Sigmoid colon (tissue), 7 donors: ENCODE measurements around the gene ACP5. TPM values are rescaled to one million over a fixed set of nuclear protein-coding genes. Genes with fewer than 3 reads are reported as not detected.
A peak's percentile ranks its signal among the peaks of the same experiment; 100 is the strongest.

Source experiments
- DNase-seq: peaks from one replicate; pipeline ENCODE4 v3.0.0-alpha.2; 2019
- H3K27ac ChIP-seq, 4 donors: fragments of 200-600 bp; sonication (generic); one replicate each; pipeline ENCODE4 v1.5.1; 2016 to 2019; ENCODE audit warnings: mild to moderate bottlenecking in 1 of 4
- H3K27me3 ChIP-seq, 3 donors: fragments of 200-600 bp; sonication (generic); one replicate each; pipeline ENCODE4 v1.5.1; 2019; ENCODE audit warnings: mild to moderate bottlenecking in 1 of 3
- H3K36me3 ChIP-seq, 4 donors: fragments of 200-600 bp; sonication (generic); one replicate each; pipeline ENCODE4 v1.5.1; 2016 to 2019
- H3K4me1 ChIP-seq, 4 donors: fragments of 200-600 bp; sonication (generic); one replicate each; pipeline ENCODE4 v1.5.1; 2017 to 2019
- H3K4me3 ChIP-seq, 4 donors: fragments of 200-600 bp; sonication (generic); one replicate each; pipeline ENCODE4 v1.5.1; 2017 to 2019; ENCODE audit warnings: mild to moderate bottlenecking in 2 of 4, moderate library complexity in 1 of 4
- H3K9me3 ChIP-seq, 4 donors: fragments of 200-600 bp in 3 of 4; sonication (generic) in 3 of 4; one replicate each; pipeline versions ENCODE4 v1.5.1 to v1.6.1; 2013 to 2019
- CTCF ChIP-seq, 4 experiments: fragments of 450-650 bp in 3 of 4; fragments of 200-600 bp in 1 of 4; IDR thresholded peaks; one replicate each; pipeline ENCODE4 v1.5.1; 2016 to 2019; ENCODE audit warnings: antibody characterized with exemption in 4 of 4, mild to moderate bottlenecking in 3 of 4, moderate library complexity in 2 of 4
- EP300 ChIP-seq, 4 donors: sonication (generic); formaldehyde crosslinking; IDR thresholded peaks; one replicate each; pipeline ENCODE4 v1.6.1; 2017; ENCODE audit warnings: antibody characterized with exemption in 4 of 4
- POLR2A ChIP-seq, 2 donors: fragments of 450-650 bp; IDR thresholded peaks; one replicate each; pipeline ENCODE4 v1.6.1; 2016; ENCODE audit warnings: antibody characterized with exemption in 2 of 2, mild to moderate bottlenecking in 2 of 2, moderate library complexity in 2 of 2
- POLR2AphosphoS5 ChIP-seq, 4 donors: sonication (generic); formaldehyde crosslinking; IDR thresholded peaks; one replicate each; pipeline ENCODE4 v1.6.1; 2017; ENCODE audit warnings: antibody characterized with exemption in 4 of 4
- WGBS, 2 donors: extraction: QIAGEN DNeasy Blood & Tissue Kit; methylation state at CpG; one replicate each; pipeline ENCODE4 v1.1.7; 2013; 5-methylcytosine and 5-hydroxymethylcytosine counted together
- intact Hi-C: fragments of 100-400 bp; cut with DNase I; formaldehyde crosslinking; loops from one replicate; pipeline ENCODE4 v1.15.1; 2023
- polyA plus RNA-seq, 3 donors: library from polyadenylated mRNA; stranded (reverse); fragments of 200-250 nt; gene quantifications; one replicate each; pipeline ENCODE4 v1.2.3, GENCODE V29; 2013
- total RNA-seq, 4 donors: library from RNA; depleted of rRNA; stranded (reverse); fragments of >200 nt; gene quantifications; one replicate each; pipeline ENCODE4 v1.1.0, GENCODE V29; 2016
- donor health status: healthy with polysubstance abuse.
- donor health status: Bipolar disorder and iron deficiency.
- donor health status: healthy.

Gene ACP5
- total and polyA plus RNA-seq, 7 donors: 7.6 to 266 (median 23.5) TPM

DNA sequence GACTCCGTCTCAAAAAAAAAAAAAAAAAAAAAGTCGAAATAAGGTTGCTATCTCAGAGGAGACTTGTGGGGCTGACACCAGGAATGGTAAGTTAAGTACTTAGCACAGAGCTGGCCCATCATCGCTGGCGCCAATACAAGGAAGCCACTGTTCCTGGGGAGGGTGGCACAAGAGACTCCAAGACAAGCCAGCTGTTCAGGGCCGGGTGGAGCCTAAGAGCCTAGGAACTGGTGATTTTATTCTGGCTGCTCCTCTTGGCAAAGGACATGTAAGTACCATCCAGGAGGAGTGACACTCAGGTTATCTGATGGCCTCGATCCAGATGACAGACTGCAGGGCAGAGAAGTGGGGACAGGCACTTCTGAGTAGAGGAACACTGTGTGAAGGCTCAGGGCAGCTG, 22.2 kb downstream of the ACP5 start:
- TF ChIP-seq CTCF (IDR thresholded peaks at IDR 0.05) (no peak), EP300 (IDR thresholded peaks at IDR 0.05) (no peak), POLR2AphosphoS5 (IDR thresholded peaks at IDR 0.05) (no peak), POLR2A (IDR thresholded peaks at IDR 0.05) (no peak)
- Histone ChIP-seq H3K27ac (no peak overlapping the region), H3K27me3 (no peaks in the 10 kb centered on the region), H3K36me3 (peaks cover 8 to 38% (median 19%) of the 10 kb centered on the region in 4 donors), H3K4me1 (peaks cover 0 to 58% (median 51%) of the 10 kb centered on the region in 4 donors), H3K4me3 (no peak overlapping the region), H3K9me3 (no peaks in the 10 kb centered on the region)
- DNase-seq: no peak
- intact Hi-C loops: no loop called here
- WGBS, 2 donors: 81 to 92% methylated on average over 6 of the region's 6 CpGs

DNA sequence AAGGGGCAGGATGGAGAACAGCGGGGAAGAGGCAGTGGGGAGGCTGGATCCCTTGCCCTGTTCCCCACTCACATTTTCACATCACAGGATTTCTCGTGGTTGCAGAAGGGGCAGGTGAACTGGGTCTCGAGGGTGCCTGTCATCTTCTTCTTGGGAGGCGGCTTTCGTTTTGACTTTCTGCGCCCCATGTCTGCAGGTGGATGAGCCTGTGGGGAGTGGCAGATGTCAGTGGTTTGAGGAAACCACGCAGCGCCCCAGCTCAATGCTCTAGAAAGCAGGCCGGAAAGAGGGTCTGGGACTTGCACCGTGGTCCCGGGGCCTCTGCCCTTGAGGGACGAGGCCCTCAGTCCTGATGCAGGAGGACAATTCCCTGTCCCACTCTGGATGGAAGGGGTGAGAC, 23.3 kb downstream of the ACP5 start:
- Histone ChIP-seq H3K27me3 (no peaks in the 10 kb centered on the region), H3K9me3 (no peaks in the 10 kb centered on the region), H3K4me1 (peaks cover 0 to 59% (median 53%) of the 10 kb centered on the region in 4 donors), H3K36me3 (peaks cover 16 to 48% (median 29%) of the 10 kb centered on the region in 4 donors), H3K4me3 (no peak overlapping the region), H3K27ac (peak overlapping the region in 2 of 4 donors; percentile 14 to 99)
- 69 to 89% methylated on average over 12 of the region's 12 CpGs for WGBS, 2 donors
- TF ChIP-seq POLR2AphosphoS5 (IDR thresholded peaks at IDR 0.05) (no peak), CTCF (IDR thresholded peaks at IDR 0.05) (no peak), EP300 (IDR thresholded peaks at IDR 0.05) (no peak), POLR2A (IDR thresholded peaks at IDR 0.05) (no peak)
- intact Hi-C loops: no loop called here
- no peak for DNase-seq

DNA sequence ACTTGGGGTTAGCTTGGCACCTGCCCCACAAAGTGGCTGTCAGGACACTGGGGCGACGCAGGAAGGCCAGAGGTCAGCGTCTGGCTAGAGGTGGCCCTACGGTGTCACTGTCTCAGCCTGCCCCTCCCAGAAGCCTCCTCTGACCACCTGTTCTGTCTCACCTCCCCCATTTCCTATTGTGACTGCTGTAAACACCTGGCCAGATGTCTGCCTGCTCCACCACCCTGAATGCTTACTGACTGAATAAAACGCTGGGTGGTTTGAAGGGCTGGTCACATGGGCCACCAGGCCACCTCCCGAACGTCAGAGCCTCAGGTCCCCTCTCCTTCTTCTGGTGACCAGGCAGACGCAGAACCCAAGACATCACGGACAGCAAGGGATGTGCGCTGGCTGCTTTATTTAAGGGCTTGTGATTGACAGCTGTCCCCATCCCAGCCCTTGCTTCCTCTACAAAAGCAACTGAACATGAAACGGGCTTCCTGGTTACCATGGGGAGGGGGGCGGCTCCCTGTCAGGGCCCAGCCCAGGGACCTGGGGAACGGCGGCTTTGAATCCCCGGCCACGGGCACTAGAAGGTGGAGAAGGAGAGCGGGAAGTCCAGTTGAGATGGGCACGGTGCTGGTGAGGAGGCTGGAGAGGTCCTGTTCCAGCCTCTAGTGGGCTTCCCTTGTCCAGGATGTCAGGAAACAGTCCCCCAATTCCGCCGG, 24.6 kb downstream of the ACP5 start:
- peak; percentile 64 for DNase-seq
- H3K27me3 ChIP-seq: no peaks in the 10 kb centered on the region
- H3K27ac ChIP-seq: peak overlapping the region; percentile 87 to 99 (median 98)
- peaks cover 0 to 60% (median 48%) of the 10 kb centered on the region in 4 donors for H3K4me1 ChIP-seq
- WGBS, 2 donors: 80 to 84% methylated on average over 20 of the region's 20 CpGs
- H3K9me3 ChIP-seq: no peaks in the 10 kb centered on the region
- intact Hi-C loops: no loop called here
- peaks cover 23 to 62% (median 38%) of the 10 kb centered on the region in 4 donors for H3K36me3 ChIP-seq
- H3K4me3 ChIP-seq: no peak overlapping the region
- TF ChIP-seq CTCF (IDR thresholded peaks at IDR 0.05) (no peak), POLR2A (IDR thresholded peaks at IDR 0.05) (no peak), POLR2AphosphoS5 (IDR thresholded peaks at IDR 0.05) (no peak), EP300 (IDR thresholded peaks at IDR 0.05) (no peak)

- Histone ChIP-seq H3K4me3 (peak overlapping the region in 3 of 4 donors; percentile 13 to 28 (median 22)), H3K27me3 (no peaks in the 10 kb centered on the region), H3K9me3 (no peaks in the 10 kb centered on the region), H3K4me1 (peaks cover 0 to 59% (median 42%) of the 10 kb centered on the region in 4 donors), H3K36me3 (peaks cover 31 to 73% (median 48%) of the 10 kb centered on the region in 4 donors), H3K27ac (peak overlapping the region; percentile 87 to 99 (median 98))
- DNase-seq: peak; percentile 90
- WGBS, 2 donors: 83 to 85% methylated on average over 26 of the region's 26 CpGs
- intact Hi-C loops: loop anchor here (1.0 kb wide), 1 partner anchor 10 kb away; no protein-coding TSS in a partner anchor
- TF ChIP-seq POLR2AphosphoS5 (IDR thresholded peaks at IDR 0.05) (peak; percentile 7 to 69 (median 54)), POLR2A (IDR thresholded peaks at IDR 0.05) (no peak), CTCF (IDR thresholded peaks at IDR 0.05) (peak; percentile 17 to 59 (median 45)), EP300 (IDR thresholded peaks at IDR 0.05) (peak in 1 of 4 donors; percentile 2)
These were observed 25.7 kb downstream of the ACP5 start for GRCh38 chr19:11551603-11552235.
